WTC11 (cell line): ENCODE measurements around the gene RBM38. TPM values are rescaled to one million over a fixed set of nuclear protein-coding genes. Genes with fewer than 3 reads are reported as not detected.

Experiments
- ATAC-seq: fragments of 200-7000 bp; cut with Tn5 transposase; 2 replicates; pipeline ENCODE4 v1.10.0; 2021; ENCODE audit warnings: mild to moderate bottlenecking, moderate library complexity
- CTCF ChIA-PET: fragments of 300-600 bp; sonication (Branson Sonifier 250); formaldehyde crosslinking; loops from one replicate; lab custom pipeline; 2021; ENCODE audit warnings: antibody characterized with exemption; lab: Charles Lee
- POLR2A ChIA-PET: fragments of 350-600 bp; sonication (Branson Sonifier 250); formaldehyde crosslinking; loops from one replicate; lab custom pipeline; 2021; ENCODE audit warnings: antibody characterized with exemption; lab: Charles Lee
- DNase-seq: peaks from one replicate; pipeline ENCODE4 v3.0.0; 2021; ENCODE audit warnings: low spot score
- H3K27ac Mint-ChIP-seq: 2 replicates; pipeline ENCODE4 v1.8.0; 2021; ENCODE audit warnings: mixed read lengths
- H3K27me3 Mint-ChIP-seq: 2 replicates; pipeline ENCODE4 v1.8.0; 2021; ENCODE audit warnings: low read depth, mild to moderate bottlenecking, moderate library complexity, mixed read lengths
- H3K36me3 Mint-ChIP-seq: 2 replicates; pipeline ENCODE4 v1.8.0; 2021; ENCODE audit warnings: mixed read lengths
- H3K4me1 Mint-ChIP-seq: 2 replicates; pipeline ENCODE4 v1.8.0; 2022; ENCODE audit warnings: mixed read lengths
- H3K4me3 Mint-ChIP-seq: 2 replicates; pipeline ENCODE4 v1.8.0; 2021; ENCODE audit warnings: mild to moderate bottlenecking, moderate library complexity, mixed read lengths
- H3K9me3 Mint-ChIP-seq: 2 replicates; pipeline ENCODE4 v1.8.0; 2021; ENCODE audit warnings: mixed read lengths
- ATF1 ChIP-seq: sonication (generic); formaldehyde crosslinking; IDR thresholded peaks from 2 replicates; pipeline ENCODE4 v1.8.1; 2023; ENCODE audit warnings: mild to moderate bottlenecking, moderate library complexity, missing genetic modification reagents
- FOXP4 ChIP-seq: sonication (generic); formaldehyde crosslinking; IDR thresholded peaks from 2 replicates; pipeline ENCODE4 v1.8.0; 2022; ENCODE audit warnings: mild to moderate bottlenecking, missing genetic modification reagents
- GRHL2 ChIP-seq: fragments of 250-450 bp; sonication (Bioruptor Pico); IDR thresholded peaks from 2 replicates; pipeline ENCODE4 v1.8.0; 2022; ENCODE audit warnings: mild to moderate bottlenecking, moderate library complexity; ENCODE audit not compliant: insufficient replicate concordance, severe bottlenecking
- IRF1 ChIP-seq: sonication (generic); formaldehyde crosslinking; IDR thresholded peaks from 2 replicates; pipeline ENCODE4 v1.8.0; 2023; ENCODE audit warnings: missing genetic modification reagents
- JAZF1 ChIP-seq: fragments of 250-450 bp; sonication (Bioruptor Pico); IDR thresholded peaks from 2 replicates; pipeline ENCODE4 v1.9.0; 2021; ENCODE audit warnings: moderate library complexity, mild to moderate bottlenecking, inconsistent platforms
- OVOL2 ChIP-seq: fragments of 250-450 bp; sonication (Bioruptor Pico); IDR thresholded peaks from 2 replicates; pipeline ENCODE4 v1.9.0; 2021; ENCODE audit warnings: mild to moderate bottlenecking, borderline replicate concordance
- SMAD3 ChIP-seq: sonication (generic); formaldehyde crosslinking; IDR thresholded peaks from 2 replicates; pipeline ENCODE4 v1.8.0; 2022; ENCODE audit warnings: missing genetic modification reagents, mild to moderate bottlenecking, borderline replicate concordance
- SMAD4 ChIP-seq: sonication (generic); formaldehyde crosslinking; IDR thresholded peaks from 2 replicates; pipeline ENCODE4 v1.8.0; 2022; ENCODE audit warnings: mild to moderate bottlenecking, missing genetic modification reagents
- SP1 ChIP-seq: sonication (generic); formaldehyde crosslinking; conservative IDR thresholded peaks from 2 replicates; pipeline ENCODE4 v1.8.1; 2022; ENCODE audit warnings: missing genetic modification reagents
- ZBTB43 ChIP-seq: sonication (generic); formaldehyde crosslinking; IDR thresholded peaks from 2 replicates; pipeline ENCODE4 v1.8.1; 2023; ENCODE audit warnings: mild to moderate bottlenecking, missing genetic modification reagents
- ZNF219 ChIP-seq: sonication (generic); formaldehyde crosslinking; IDR thresholded peaks from 2 replicates; pipeline ENCODE4 v1.8.0; 2023; ENCODE audit warnings: missing genetic modification reagents, mild to moderate bottlenecking, borderline replicate concordance
- ZNF232 ChIP-seq: sonication (generic); formaldehyde crosslinking; IDR thresholded peaks from 2 replicates; pipeline ENCODE4 v1.8.0; 2022; ENCODE audit warnings: mild to moderate bottlenecking, missing genetic modification reagents
- ZNF396 ChIP-seq: fragments of 250-450 bp; sonication (Bioruptor Pico); IDR thresholded peaks from 2 replicates; pipeline ENCODE4 v1.8.0; 2021; ENCODE audit warnings: mild to moderate bottlenecking, moderate library complexity, borderline replicate concordance
- ZNF416 ChIP-seq: fragments of 250-450 bp; sonication (Bioruptor Pico); IDR thresholded peaks from 2 replicates; pipeline ENCODE4 v1.9.0; 2021; ENCODE audit warnings: mild to moderate bottlenecking, inconsistent platforms
- ZNF425 ChIP-seq: fragments of 250-450 bp; sonication (Bioruptor Pico); conservative IDR thresholded peaks from 2 replicates; pipeline ENCODE4 v1.9.0; 2021; ENCODE audit warnings: mild to moderate bottlenecking
- total RNA-seq: library from RNA; stranded (reverse); gene quantifications from 3 replicates; pipeline ENCODE4 v1.2.3, GENCODE V29; 2021
- TF ChIP-seq, protein P1 (sequence below): sonication (generic); formaldehyde crosslinking; IDR thresholded peaks from 2 replicates; pipeline ENCODE4 v1.8.0; 2023; ENCODE audit warnings: mild to moderate bottlenecking, missing genetic modification reagents
- TF ChIP-seq, protein P2 (sequence below): sonication (generic); formaldehyde crosslinking; IDR thresholded peaks from 2 replicates; pipeline ENCODE4 v1.8.0; 2022; ENCODE audit warnings: mild to moderate bottlenecking, missing genetic modification reagents
- TF ChIP-seq, protein P3 (sequence below): sonication (generic); formaldehyde crosslinking; IDR thresholded peaks from 2 replicates; pipeline ENCODE4 v1.8.0; 2023; ENCODE audit warnings: missing genetic modification reagents, mild to moderate bottlenecking, borderline replicate concordance
- TF ChIP-seq, protein P4 (sequence below): sonication (generic); formaldehyde crosslinking; IDR thresholded peaks from 2 replicates; pipeline ENCODE4 v1.8.0; 2022; ENCODE audit warnings: mild to moderate bottlenecking, missing genetic modification reagents

RBM38 gene
- total RNA-seq, 1 experiment from 2014 or later, result 69.0 TPM

GRCh38 chr20:57445774-57446173 lies 54.6 kb downstream of the RBM38 start (continued):
- TF ChIP-seq SP1 (CRISPR knock-in tag) (no peak), ZNF416 (CRISPR knock-in tag) (no peak), OVOL2 (no peak), ZBTB43 (CRISPR knock-in tag) (no peak), ATF1 (CRISPR knock-in tag) (no peak), JAZF1 (CRISPR knock-in tag) (no peak), GRHL2 (CRISPR knock-in tag) (no peak)
- TF ChIP-seq, protein P1, sequence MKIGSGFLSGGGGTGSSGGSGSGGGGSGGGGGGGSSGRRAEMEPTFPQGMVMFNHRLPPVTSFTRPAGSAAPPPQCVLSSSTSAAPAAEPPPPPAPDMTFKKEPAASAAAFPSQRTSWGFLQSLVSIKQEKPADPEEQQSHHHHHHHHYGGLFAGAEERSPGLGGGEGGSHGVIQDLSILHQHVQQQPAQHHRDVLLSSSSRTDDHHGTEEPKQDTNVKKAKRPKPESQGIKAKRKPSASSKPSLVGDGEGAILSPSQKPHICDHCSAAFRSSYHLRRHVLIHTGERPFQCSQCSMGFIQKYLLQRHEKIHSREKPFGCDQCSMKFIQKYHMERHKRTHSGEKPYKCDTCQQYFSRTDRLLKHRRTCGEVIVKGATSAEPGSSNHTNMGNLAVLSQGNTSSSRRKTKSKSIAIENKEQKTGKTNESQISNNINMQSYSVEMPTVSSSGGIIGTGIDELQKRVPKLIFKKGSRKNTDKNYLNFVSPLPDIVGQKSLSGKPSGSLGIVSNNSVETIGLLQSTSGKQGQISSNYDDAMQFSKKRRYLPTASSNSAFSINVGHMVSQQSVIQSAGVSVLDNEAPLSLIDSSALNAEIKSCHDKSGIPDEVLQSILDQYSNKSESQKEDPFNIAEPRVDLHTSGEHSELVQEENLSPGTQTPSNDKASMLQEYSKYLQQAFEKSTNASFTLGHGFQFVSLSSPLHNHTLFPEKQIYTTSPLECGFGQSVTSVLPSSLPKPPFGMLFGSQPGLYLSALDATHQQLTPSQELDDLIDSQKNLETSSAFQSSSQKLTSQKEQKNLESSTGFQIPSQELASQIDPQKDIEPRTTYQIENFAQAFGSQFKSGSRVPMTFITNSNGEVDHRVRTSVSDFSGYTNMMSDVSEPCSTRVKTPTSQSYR (CRISPR knock-in tag), result no peak
- TF ChIP-seq, protein P2, sequence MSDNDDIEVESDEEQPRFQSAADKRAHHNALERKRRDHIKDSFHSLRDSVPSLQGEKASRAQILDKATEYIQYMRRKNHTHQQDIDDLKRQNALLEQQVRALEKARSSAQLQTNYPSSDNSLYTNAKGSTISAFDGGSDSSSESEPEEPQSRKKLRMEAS (CRISPR knock-in tag), result no peak
- TF ChIP-seq, protein P3, sequence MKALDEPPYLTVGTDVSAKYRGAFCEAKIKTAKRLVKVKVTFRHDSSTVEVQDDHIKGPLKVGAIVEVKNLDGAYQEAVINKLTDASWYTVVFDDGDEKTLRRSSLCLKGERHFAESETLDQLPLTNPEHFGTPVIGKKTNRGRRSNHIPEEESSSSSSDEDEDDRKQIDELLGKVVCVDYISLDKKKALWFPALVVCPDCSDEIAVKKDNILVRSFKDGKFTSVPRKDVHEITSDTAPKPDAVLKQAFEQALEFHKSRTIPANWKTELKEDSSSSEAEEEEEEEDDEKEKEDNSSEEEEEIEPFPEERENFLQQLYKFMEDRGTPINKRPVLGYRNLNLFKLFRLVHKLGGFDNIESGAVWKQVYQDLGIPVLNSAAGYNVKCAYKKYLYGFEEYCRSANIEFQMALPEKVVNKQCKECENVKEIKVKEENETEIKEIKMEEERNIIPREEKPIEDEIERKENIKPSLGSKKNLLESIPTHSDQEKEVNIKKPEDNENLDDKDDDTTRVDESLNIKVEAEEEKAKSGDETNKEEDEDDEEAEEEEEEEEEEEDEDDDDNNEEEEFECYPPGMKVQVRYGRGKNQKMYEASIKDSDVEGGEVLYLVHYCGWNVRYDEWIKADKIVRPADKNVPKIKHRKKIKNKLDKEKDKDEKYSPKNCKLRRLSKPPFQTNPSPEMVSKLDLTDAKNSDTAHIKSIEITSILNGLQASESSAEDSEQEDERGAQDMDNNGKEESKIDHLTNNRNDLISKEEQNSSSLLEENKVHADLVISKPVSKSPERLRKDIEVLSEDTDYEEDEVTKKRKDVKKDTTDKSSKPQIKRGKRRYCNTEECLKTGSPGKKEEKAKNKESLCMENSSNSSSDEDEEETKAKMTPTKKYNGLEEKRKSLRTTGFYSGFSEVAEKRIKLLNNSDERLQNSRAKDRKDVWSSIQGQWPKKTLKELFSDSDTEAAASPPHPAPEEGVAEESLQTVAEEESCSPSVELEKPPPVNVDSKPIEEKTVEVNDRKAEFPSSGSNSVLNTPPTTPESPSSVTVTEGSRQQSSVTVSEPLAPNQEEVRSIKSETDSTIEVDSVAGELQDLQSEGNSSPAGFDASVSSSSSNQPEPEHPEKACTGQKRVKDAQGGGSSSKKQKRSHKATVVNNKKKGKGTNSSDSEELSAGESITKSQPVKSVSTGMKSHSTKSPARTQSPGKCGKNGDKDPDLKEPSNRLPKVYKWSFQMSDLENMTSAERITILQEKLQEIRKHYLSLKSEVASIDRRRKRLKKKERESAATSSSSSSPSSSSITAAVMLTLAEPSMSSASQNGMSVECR, result no peak

DNA sequence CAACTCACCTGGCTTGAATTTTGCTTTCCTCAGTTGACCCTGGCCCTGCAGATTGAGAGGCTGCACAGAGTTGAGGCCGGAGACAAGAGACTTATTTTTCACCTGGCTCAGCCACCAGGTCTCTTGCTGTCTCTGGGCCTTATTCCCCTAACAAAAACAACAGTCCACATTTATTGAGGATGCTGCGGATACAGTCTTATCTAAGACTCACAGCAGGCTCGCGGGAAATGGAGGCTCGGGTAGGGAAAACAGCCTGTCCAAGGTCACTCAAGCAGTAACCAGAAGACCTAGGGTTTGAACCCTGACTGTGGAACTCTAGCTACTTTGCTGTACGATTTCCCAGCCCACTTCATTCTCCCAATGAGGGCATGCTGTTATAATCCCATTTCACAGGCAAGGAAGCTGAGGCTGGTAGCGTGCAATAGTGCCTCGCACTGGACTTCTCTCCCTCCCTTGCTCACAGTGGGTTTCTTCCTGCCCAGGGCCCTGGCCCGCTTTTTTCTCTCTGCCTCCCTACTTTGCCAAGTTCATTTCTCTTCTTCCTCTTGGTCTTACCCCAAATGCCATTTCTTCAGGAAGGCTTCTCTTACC lies 57.7 kb downstream of the RBM38 start:
- H3K9me3 Mint-ChIP-seq, result peaks cover 15% of the 10 kb centered on the region; the same call in 1 of the 2 replicates
- no peak overlapping the region for H3K27ac Mint-ChIP-seq
- peaks cover 3% of the 10 kb centered on the region; the same call in 1 of the 2 replicates for H3K27me3 Mint-ChIP-seq
- DNase-seq, result no peak
- ChIA-PET POLR2A (no interaction called here), CTCF (no interaction called here)
- no peak for ATAC-seq
- peaks cover 4% of the 10 kb centered on the region; the same call in 1 of the 2 replicates for H3K36me3 Mint-ChIP-seq
- peaks cover 5% of the 10 kb centered on the region for H3K4me1 Mint-ChIP-seq
- H3K4me3 Mint-ChIP-seq, result no peak overlapping the region
- TF ChIP-seq, protein P4, sequence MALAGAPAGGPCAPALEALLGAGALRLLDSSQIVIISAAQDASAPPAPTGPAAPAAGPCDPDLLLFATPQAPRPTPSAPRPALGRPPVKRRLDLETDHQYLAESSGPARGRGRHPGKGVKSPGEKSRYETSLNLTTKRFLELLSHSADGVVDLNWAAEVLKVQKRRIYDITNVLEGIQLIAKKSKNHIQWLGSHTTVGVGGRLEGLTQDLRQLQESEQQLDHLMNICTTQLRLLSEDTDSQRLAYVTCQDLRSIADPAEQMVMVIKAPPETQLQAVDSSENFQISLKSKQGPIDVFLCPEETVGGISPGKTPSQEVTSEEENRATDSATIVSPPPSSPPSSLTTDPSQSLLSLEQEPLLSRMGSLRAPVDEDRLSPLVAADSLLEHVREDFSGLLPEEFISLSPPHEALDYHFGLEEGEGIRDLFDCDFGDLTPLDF (CRISPR knock-in tag), result no peak
- no peak for TF ChIP-seq ZNF232 (CRISPR knock-in tag)
- TF ChIP-seq IRF1 (CRISPR knock-in tag), result no peak
- no peak for TF ChIP-seq ZNF396 (CRISPR knock-in tag)
- TF ChIP-seq ZNF425 (CRISPR knock-in tag), result no peak
- no peak for TF ChIP-seq SMAD3 (CRISPR knock-in tag)
- no peak for TF ChIP-seq ZBTB43 (CRISPR knock-in tag)
- no peak for TF ChIP-seq FOXP4 (CRISPR knock-in tag)
- no peak for TF ChIP-seq ZNF219
- no peak for TF ChIP-seq SMAD4
